HepG2 (cell line): ENCODE measurements around the gene FBXW12. TPM values are rescaled to one million over a fixed set of nuclear protein-coding genes. Genes with fewer than 3 reads are reported as not detected.

Experiments
- CBX5 ChIP-seq: sonication (generic); formaldehyde crosslinking; IDR thresholded peaks from 2 replicates; pipeline ENCODE4 v1.4.0; 2020; ENCODE audit warnings: missing genetic modification reagents, borderline replicate concordance
- ESRRA ChIP-seq: sonication (generic); formaldehyde crosslinking; IDR thresholded peaks from 2 replicates; pipeline ENCODE4 v1.5.1; 2020; ENCODE audit warnings: mild to moderate bottlenecking, low read depth, missing genetic modification reagents
- HNRNPUL1 ChIP-seq: fragments of 200-400 bp; formaldehyde crosslinking; IDR thresholded peaks from 2 replicates; pipeline ENCODE4 v1.6.1; 2017; ENCODE audit warnings: low read depth, mild to moderate bottlenecking, low read length, moderate library complexity
- KDM6A ChIP-seq: IDR thresholded peaks from 2 replicates; pipeline ENCODE4 v1.6.1; 2016; ENCODE audit warnings: low read depth
- POLR2G ChIP-seq: fragments of 200-400 bp; formaldehyde crosslinking; IDR thresholded peaks from 2 replicates; pipeline ENCODE4 v1.6.1; 2018; ENCODE audit warnings: mild to moderate bottlenecking, low read depth, low read length, moderate library complexity
- SP140L ChIP-seq: sonication (generic); formaldehyde crosslinking; IDR thresholded peaks from 2 replicates; pipeline ENCODE4 v1.4.0; 2020; ENCODE audit warnings: missing genetic modification reagents, borderline replicate concordance
- SRSF1 ChIP-seq: fragments of 200-400 bp; formaldehyde crosslinking; optimal IDR thresholded peaks from 2 replicates; pipeline ENCODE3; 2017; ENCODE audit warnings: mild to moderate bottlenecking, low read depth, low read length, moderate library complexity
- SYNCRIP ChIP-seq: fragments of 200-400 bp; formaldehyde crosslinking; IDR thresholded peaks from 2 replicates; pipeline ENCODE4 v1.6.1; 2018; ENCODE audit warnings: mild to moderate bottlenecking, low read depth, low read length; ENCODE audit not compliant: insufficient read depth
- TBX3 ChIP-seq: fragments of 450-650 bp; IDR thresholded peaks from 2 replicates; pipeline ENCODE4 v1.6.1; 2017; ENCODE audit warnings: antibody characterized with exemption, mild to moderate bottlenecking, inconsistent platforms, borderline replicate concordance
- ZFY ChIP-seq: sonication (generic); formaldehyde crosslinking; IDR thresholded peaks from 2 replicates; pipeline ENCODE4 v1.4.0; 2020; ENCODE audit warnings: missing genetic modification reagents
- polyA plus RNA-seq, 8 experiments: library from polyadenylated mRNA; depleted of rRNA in 3 of 8; stranded (reverse) in 7 of 8; unstranded in 1 of 8; fragments of >200 nt; fragmentation: Illumina TruSeq in 4 of 8; extraction: Trizol in 4 of 8; gene quantifications; 2 replicates each; pipeline versions ENCODE4 v1.2.1 to v1.2.3, GENCODE V29; 2011 to 2016; ENCODE audit warnings: low read depth in 4 of 8, missing spikeins in 1 of 8, mixed read lengths in 1 of 8; ENCODE audit not compliant: insufficient read depth in 1 of 8
- total RNA-seq, 5 experiments: library from RNA; depleted of rRNA; stranded (reverse); fragments of >200 nt; fragmentation: Illumina TruSeq; extraction: Trizol; gene quantifications; 2 replicates each; pipeline ENCODE4 v1.2.3, GENCODE V29; 2016; ENCODE audit warnings: low read depth in 1 of 5
- TF ChIP-seq, protein P1 (sequence below): sonication (generic); formaldehyde crosslinking; IDR thresholded peaks from 2 replicates; pipeline ENCODE4 v1.4.0; 2020; ENCODE audit warnings: missing genetic modification reagents
- TF ChIP-seq, protein P2 (sequence below): sonication (generic); formaldehyde crosslinking; IDR thresholded peaks from 2 replicates; pipeline ENCODE4 v1.8.0; 2022; ENCODE audit warnings: low read depth, missing genetic modification reagents
- TF ChIP-seq, protein P3 (sequence below): sonication (generic); formaldehyde crosslinking; IDR thresholded peaks from 2 replicates; pipeline ENCODE4 v1.4.0; 2020; ENCODE audit warnings: mild to moderate bottlenecking, missing genetic modification reagents
- TF ChIP-seq, protein P4 (sequence below): sonication (generic); formaldehyde crosslinking; IDR thresholded peaks from 2 replicates; pipeline ENCODE4 v1.9.0; 2021; ENCODE audit warnings: missing genetic modification reagents, borderline replicate concordance
- TF ChIP-seq, protein P5 (sequence below): IDR thresholded peaks from 2 replicates; pipeline ENCODE4 v1.6.1; 2016; ENCODE audit warnings: low read depth, control low read depth
- TF ChIP-seq, protein P6 (sequence below): sonication (generic); formaldehyde crosslinking; IDR thresholded peaks from 2 replicates; pipeline ENCODE4 v1.5.0; 2020; ENCODE audit warnings: missing genetic modification reagents, mild to moderate bottlenecking, borderline replicate concordance
- TF ChIP-seq, protein P7 (sequence below): sonication (generic); formaldehyde crosslinking; IDR thresholded peaks from 2 replicates; pipeline ENCODE4 v1.5.0; 2020; ENCODE audit warnings: missing genetic modification reagents
- TF ChIP-seq, protein P8 (sequence below): sonication (generic); formaldehyde crosslinking; IDR thresholded peaks from 2 replicates; pipeline ENCODE4 v1.5.0; 2020; ENCODE audit warnings: mild to moderate bottlenecking, missing genetic modification reagents

Gene FBXW12
- total and polyA plus RNA-seq, 2 of the 13 experiments (the other 11 are each of a cell fraction or from before 2014, with no cell fraction given) = not detected

DNA sequence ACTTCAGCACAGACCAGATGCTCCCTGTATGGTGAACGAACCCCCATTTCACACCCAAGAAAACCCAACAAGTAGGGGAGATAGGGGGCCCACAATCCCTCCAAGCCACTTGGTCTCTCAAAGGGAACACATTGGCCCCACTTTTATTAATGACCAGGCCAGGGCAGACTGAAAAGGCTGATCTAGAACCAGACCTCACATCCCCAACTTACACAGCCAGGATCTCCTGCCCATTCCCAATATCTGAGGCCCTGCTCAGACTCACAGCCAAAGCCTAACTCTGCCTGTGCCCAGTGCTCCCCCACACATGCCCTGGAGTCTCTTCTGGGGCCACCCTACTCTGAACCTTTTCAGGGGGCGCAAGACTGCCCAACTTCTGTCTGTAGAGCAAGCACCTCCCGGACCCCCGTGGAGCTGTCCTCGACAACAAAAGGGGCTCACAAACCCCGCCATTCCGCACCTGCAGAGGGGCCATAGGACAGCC lies 56.1 kb downstream of the FBXW12 start (continued):
- TF ChIP-seq, protein P1, sequence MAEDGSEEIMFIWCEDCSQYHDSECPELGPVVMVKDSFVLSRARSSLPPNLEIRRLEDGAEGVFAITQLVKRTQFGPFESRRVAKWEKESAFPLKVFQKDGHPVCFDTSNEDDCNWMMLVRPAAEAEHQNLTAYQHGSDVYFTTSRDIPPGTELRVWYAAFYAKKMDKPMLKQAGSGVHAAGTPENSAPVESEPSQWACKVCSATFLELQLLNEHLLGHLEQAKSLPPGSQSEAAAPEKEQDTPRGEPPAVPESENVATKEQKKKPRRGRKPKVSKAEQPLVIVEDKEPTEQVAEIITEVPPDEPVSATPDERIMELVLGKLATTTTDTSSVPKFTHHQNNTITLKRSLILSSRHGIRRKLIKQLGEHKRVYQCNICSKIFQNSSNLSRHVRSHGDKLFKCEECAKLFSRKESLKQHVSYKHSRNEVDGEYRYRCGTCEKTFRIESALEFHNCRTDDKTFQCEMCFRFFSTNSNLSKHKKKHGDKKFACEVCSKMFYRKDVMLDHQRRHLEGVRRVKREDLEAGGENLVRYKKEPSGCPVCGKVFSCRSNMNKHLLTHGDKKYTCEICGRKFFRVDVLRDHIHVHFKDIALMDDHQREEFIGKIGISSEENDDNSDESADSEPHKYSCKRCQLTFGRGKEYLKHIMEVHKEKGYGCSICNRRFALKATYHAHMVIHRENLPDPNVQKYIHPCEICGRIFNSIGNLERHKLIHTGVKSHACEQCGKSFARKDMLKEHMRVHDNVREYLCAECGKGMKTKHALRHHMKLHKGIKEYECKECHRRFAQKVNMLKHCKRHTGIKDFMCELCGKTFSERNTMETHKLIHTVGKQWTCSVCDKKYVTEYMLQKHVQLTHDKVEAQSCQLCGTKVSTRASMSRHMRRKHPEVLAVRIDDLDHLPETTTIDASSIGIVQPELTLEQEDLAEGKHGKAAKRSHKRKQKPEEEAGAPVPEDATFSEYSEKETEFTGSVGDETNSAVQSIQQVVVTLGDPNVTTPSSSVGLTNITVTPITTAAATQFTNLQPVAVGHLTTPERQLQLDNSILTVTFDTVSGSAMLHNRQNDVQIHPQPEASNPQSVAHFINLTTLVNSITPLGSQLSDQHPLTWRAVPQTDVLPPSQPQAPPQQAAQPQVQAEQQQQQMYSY (CRISPR knock-in tag) = no peak
- TF ChIP-seq, protein P2, sequence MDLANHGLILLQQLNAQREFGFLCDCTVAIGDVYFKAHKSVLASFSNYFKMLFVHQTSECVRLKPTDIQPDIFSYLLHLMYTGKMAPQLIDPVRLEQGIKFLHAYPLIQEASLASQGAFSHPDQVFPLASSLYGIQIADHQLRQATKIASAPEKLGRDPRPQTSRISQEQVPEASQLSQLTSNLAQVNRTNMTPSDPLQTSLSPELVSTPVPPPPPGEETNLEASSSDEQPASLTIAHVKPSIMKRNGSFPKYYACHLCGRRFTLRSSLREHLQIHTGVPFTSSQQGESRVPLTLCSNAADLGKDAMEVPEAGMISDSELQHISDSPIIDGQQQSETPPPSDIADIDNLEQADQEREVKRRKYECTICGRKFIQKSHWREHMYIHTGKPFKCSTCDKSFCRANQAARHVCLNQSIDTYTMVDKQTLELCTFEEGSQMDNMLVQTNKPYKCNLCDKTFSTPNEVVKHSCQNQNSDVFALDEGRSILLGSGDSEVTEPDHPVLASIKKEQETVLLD = no peak
- TF ChIP-seq ZFY = peak; percentile 14; the same call in 1 of the 2 replicates
- TF ChIP-seq CBX5 = no peak
- TF ChIP-seq, protein P3, sequence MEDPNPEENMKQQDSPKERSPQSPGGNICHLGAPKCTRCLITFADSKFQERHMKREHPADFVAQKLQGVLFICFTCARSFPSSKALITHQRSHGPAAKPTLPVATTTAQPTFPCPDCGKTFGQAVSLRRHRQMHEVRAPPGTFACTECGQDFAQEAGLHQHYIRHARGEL (CRISPR knock-in tag) = 0 out of 2 replicates have a peak, but pooled peaks have one; percentile 14
- TF ChIP-seq, protein P4, sequence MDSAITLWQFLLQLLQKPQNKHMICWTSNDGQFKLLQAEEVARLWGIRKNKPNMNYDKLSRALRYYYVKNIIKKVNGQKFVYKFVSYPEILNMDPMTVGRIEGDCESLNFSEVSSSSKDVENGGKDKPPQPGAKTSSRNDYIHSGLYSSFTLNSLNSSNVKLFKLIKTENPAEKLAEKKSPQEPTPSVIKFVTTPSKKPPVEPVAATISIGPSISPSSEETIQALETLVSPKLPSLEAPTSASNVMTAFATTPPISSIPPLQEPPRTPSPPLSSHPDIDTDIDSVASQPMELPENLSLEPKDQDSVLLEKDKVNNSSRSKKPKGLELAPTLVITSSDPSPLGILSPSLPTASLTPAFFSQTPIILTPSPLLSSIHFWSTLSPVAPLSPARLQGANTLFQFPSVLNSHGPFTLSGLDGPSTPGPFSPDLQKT = no peak
- TF ChIP-seq, protein P5, sequence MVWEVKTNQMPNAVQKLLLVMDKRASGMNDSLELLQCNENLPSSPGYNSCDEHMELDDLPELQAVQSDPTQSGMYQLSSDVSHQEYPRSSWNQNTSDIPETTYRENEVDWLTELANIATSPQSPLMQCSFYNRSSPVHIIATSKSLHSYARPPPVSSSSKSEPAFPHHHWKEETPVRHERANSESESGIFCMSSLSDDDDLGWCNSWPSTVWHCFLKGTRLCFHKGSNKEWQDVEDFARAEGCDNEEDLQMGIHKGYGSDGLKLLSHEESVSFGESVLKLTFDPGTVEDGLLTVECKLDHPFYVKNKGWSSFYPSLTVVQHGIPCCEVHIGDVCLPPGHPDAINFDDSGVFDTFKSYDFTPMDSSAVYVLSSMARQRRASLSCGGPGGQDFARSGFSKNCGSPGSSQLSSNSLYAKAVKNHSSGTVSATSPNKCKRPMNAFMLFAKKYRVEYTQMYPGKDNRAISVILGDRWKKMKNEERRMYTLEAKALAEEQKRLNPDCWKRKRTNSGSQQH = no peak
- TF ChIP-seq, protein P6, sequence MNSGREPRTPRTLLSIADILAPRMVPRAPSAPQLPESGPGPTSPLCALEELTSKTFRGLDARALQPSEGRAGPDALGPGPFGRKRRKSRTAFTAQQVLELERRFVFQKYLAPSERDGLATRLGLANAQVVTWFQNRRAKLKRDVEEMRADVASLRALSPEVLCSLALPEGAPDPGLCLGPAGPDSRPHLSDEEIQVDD (CRISPR knock-in tag) = 0 out of 2 replicates have a peak, but pooled peaks have one; percentile 27
- TF ChIP-seq SYNCRIP = no peak
- TF ChIP-seq ESRRA (CRISPR knock-in tag) = no peak
- no peak for TF ChIP-seq HNRNPUL1
- TF ChIP-seq SP140L (CRISPR knock-in tag) = no peak
- no peak for TF ChIP-seq SRSF1
- peak; percentile 18; the same call in 1 of the 2 replicates for TF ChIP-seq KDM6A
- peak; percentile 8; the same call in 1 of the 2 replicates for TF ChIP-seq POLR2G
- no peak for TF ChIP-seq TBX3
- TF ChIP-seq, protein P7, sequence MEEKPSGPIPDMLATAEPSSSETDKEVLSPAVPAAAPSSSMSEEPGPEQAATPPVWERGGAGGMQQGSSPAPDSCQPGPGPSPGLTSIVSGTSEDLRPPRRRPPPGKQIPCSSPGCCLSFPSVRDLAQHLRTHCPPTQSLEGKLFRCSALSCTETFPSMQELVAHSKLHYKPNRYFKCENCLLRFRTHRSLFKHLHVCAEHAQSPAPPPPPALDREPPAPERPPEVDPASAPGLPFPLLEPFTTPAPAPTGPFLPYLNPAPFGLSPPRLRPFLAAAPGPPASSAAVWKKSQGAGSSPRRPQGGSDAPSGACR (CRISPR knock-in tag) = no peak
- TF ChIP-seq, protein P8, sequence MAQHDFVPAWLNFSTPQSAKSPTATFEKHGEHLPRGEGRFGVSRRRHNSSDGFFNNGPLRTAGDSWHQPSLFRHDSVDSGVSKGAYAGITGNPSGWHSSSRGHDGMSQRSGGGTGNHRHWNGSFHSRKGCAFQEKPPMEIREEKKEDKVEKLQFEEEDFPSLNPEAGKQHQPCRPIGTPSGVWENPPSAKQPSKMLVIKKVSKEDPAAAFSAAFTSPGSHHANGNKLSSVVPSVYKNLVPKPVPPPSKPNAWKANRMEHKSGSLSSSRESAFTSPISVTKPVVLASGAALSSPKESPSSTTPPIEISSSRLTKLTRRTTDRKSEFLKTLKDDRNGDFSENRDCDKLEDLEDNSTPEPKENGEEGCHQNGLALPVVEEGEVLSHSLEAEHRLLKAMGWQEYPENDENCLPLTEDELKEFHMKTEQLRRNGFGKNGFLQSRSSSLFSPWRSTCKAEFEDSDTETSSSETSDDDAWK (CRISPR knock-in tag) = no peak
